ENCODE measurements around the gene IFT27.

The IFT27 gene

DNA sequence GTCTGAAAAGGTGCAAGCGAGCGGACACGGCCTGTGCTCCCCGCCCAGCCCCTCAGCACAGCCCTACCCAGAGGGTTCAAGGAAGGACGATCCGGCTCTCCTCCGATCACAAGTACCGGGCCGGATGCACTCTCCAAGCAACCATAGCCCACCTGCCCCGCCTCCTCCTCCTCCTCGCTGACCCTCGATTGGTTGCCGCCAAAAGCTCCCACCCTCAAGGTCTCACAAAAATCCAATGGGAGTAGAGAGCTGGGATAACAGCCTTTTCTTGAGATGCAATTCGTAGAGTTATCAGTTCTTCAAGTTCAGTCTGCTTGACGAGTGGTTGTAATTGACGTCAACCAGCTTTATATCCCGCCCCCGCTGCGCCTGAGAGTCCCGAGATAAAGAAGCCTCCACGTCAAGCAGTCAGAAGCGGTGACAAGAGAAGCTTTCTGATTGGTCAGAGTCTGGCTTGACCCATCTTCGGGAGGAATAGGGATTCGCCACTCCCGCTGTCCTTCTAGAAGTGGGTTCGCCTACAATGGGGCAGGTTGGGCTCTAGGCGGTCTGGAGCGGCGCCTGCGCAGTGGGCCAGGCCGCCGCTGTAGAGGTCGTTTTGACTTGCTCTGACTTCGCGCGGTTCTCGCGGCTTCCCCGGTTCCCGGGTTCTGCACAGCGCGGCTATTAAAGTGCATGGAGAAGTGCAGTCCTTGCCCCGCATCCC lies at the start of gene IFT27:
Gene IFT27, minus strand, starts transcription at position 156 of the 706 bp plus-strand sequence. CDS start 412 bp downstream, outside the sequence.
- peak; percentile 100 for DNase-seq

- DNase-seq: no peak
These were observed 48.7 kb upstream of the IFT27 start for GRCh38 chr22:36824655-36825054.

DNA sequence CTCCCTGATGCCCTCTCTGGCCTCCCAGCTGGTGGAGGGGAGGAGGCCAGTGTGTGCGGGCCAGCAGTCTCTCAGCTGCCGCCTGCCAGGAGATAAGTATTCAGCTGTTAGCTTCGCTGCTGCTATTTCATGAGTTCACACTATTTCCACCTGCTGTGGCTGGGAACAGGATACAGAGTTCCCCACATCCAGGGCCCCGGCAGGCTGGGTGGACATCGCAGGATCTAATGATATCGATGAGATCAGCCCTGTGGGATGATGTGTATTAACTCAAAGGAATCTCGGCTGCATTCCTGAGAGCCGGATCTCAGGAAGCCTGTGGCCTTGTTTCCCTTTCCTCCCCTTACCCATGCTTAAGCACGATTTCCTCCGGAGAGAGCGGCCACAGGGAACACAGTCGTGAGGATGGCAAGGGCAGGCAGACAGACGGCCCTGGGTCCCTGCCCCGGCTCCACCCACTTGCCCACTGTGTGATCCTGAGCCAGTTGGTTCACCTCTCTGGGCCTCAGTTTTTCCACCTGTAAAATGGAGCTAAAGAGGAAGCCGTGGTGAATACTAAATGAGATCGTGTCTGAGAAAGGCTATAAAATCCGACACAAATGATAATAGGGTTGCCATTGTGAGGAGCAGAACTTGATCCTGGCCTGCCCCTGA lies 47.4 kb upstream of the IFT27 start:
- no peak for DNase-seq

- no peak for DNase-seq
These were observed 46.7 kb upstream of the IFT27 start for GRCh38 chr22:36822581-36822980.

DNA sequence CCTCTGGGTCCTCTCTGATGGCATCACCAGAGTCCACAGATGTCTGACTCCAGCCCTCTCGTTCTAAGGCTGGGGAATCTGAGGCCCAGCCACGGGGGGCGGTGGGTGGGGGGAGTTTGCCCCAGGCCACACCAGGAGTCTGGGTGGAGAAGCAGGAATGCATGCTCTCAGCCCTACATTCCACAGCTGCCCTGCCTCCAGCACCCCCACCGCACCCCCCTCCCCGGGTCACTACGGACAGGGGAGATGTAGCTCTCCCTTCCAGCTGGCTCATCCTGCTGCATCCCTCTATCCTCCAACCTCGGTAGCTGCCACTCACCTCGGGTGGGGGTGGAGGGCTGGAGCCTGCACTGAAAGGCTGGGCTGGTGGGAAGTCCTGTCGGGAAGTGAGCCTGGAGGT lies 43.2 kb upstream of the IFT27 start:
- no peak for DNase-seq

DNA sequence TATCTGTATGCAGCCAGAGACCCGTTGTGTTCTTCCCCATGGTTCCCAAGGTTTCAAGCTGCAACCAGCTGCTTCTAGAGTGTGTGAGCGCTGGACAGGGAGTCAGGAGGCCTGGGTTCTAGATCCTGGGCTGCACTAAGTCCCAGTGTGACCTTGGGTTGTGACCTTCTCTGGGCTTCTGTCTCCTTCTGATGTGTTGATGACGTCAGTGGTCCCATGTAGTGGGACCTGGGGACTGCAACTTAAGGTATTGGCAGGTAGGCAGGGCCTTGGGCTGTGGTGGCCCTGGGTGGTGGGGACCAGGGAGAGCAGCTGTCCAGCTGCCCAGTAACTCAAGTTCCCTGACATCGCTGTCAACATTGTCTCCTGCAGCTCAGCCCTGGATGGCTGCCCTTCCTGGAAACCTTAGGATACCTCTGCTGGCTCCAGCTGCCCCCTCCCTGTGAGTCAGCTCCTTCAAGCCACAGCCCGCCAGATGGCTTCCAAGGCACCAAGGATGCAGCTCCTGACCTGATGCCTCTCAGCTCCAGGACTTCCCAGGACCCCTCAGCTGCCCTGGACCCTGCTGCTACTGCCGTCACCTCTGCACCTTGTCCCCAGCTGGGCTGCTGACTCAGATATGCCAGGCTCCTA lies 42.2 kb upstream of the IFT27 start:
- DNase-seq: no peak

- no peak for DNase-seq
These were observed 41.6 kb upstream of the IFT27 start for GRCh38 chr22:36817525-36817848.

GRCh38 chr22:36816636-36817524 lies 41.0 kb upstream of the IFT27 start, which contains the start of gene PVALB:
PVALB (minus strand) TSS chr22:36817035; CDS start chr22:36817005, 30 bp downstream.
- DNase-seq: peak; percentile 3

DNA sequence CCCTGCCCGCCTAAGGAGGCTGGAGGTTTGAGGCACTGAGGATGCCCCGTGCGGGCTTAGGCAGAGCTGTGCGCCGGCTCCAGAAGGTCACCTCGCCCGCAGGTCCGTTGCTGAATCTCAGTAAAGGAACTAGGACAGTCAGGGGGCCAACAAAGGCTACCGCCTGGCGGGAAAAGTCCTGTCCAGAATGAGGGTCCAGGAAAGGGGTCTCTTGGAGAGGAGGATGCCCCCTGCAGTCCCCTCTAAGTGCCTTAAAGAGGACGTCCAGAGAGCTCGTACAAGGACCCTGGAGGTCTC lies 40.4 kb upstream of the IFT27 start:
- no peak for DNase-seq

GRCh38 chr22:36815558-36816338 lies 39.8 kb upstream of the IFT27 start:
- no peak for DNase-seq

GRCh38 chr22:36814801-36815200 lies 38.9 kb upstream of the IFT27 start:
- DNase-seq: no peak

DNA sequence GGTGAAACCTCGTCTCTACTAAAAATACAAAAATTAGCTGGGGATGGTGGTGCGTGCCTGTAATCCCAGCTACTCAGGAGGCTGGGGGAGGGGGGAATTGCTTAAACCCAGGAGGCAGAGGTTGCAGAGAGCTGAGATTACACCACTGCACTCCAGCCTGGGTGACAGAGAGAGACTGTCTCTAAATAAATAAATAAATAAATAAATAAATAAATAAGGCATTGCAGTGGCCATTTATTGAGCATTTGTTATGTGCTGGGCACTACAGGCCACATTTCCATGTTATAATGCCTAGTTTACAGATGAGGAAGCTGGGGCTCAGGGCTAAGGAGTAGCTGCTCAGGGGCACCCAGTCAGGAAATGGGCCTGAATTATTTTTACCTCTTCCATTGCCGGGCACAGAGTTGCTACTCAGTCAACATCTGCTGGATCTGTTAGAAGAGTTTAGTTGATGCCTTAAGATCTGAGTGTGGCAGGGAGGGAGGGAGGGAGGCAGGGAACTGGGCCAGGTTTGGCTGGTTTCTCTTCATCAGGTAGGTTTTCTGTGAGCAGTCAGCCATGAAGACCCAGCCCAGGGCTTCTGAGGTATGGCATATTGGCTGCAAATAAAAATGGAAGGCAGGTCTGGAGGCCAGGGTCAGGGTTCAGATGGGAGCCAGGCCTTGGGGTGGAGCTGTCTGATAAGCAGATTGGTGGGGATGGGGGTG lies 35.3 kb upstream of the IFT27 start:
- no peak for DNase-seq

- no peak for DNase-seq
These were observed 33.4 kb upstream of the IFT27 start for GRCh38 chr22:36809351-36809750.

- no peak for DNase-seq
These were observed 32.9 kb upstream of the IFT27 start for GRCh38 chr22:36808721-36809344.

DNA sequence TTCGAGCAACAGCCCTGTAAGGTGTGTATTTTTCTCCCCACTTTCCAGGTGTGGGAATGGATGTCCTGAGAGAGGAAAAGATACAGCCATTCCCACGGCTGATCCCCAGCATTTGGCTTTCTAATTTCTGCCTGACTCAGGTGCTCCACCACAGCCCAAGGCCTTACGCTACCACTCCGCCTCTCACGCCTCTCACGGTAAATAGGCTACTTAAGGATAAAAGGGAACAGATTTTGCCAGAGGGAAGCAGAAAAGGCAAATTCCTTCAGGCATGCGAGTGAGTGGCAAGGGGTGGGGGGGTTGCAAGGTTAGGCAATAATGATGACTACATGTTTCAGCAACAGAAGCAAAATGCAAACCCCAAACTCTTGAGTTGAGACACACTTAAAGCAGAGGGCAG lies 31.7 kb upstream of the IFT27 start:
- DNase-seq: no peak

DNA sequence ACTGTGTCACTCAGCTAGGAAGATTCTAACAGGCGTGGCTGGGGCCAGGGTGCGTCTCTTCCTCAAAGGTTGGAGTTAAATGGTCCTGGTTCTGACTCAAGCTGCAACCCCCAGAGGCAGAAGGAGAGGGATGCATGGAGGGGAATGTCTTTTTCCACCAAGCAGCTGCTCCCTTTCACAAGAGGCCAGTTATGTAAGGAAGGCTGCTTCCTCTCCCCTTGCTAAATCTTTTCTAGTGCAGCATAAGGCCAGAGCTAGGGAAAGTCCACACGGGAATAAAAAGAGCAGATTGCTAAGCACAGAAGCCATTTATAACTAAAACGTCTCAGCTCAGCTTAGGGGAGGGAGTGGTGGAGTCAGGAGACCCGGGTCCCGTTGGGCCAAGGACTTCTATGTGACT lies 30.9 kb upstream of the IFT27 start:
- no peak for DNase-seq

DNA sequence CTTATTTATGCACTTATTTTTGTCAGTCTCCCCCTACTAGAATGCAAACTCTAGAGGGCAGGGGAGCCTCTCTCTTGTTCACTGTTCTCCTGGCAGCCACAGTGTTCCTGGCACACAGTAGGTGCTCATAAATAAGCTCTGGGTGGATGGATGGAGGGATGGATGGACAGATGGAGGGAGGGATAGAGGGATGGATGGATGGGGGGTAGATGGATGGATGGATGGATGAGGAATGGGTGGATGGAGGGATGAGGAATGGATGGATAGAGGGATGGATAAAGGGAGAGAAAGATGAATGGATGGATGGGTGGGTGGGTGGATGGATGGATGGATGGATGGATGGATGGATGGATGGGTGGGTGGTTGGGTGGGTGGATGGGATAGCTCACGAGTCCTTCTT lies 27.4 kb upstream of the IFT27 start:
- DNase-seq: no peak

GRCh38 chr22:36798674-36799066 lies 22.8 kb upstream of the IFT27 start:
- no peak for DNase-seq

GRCh38 chr22:36797911-36798673 lies 22.2 kb upstream of the IFT27 start:
- no peak for DNase-seq

- no peak for DNase-seq
These were observed 21.5 kb upstream of the IFT27 start for GRCh38 chr22:36797374-36797773.
